A172 (cell line): ENCODE data around the gene BAIAP2. TPM values are rescaled to one million over a fixed set of nuclear protein-coding genes. Genes with fewer than 3 reads are reported as not detected.
"Not testable (repeated sequence)": the region's sequence is repeated elsewhere in the genome, so short reads cannot be mapped to it uniquely, and the experiment has no call there.

ENCODE experiments used
- DNase-seq: peaks from one replicate; pipeline ENCODE4 v3.0.0-alpha.2; 2015; ENCODE audit warnings: low spot score
- total RNA-seq: library from RNA; depleted of rRNA; stranded (reverse); fragments of >200 nt; shearing (Covaris generic); gene quantifications from 2 replicates; pipeline ENCODE4 v1.2.3, GENCODE V29; 2014

Gene BAIAP2
- total RNA-seq, 1 experiment from 2014 or later: 89.5 TPM

DNA sequence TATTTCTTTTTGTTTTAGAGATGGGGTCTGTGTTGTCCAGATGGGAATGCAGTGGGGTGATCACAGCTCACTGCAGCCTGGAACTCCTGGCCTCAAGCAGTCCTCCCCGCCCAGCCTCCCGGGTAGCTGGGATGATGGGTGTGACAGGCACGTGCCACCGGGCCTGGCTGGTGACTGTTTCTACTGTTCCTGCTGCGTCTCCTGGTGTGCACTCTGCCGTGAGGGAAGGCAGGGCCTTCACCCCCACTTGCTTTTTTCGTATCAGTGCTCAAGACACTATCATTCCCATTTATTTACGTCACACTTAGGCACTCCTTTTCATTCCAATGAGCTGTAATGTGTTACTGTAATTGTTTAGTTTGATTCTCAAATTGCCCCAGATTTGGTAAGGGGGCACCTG lies 105.1 kb downstream of the BAIAP2 start:
- no peak for DNase-seq

DNA sequence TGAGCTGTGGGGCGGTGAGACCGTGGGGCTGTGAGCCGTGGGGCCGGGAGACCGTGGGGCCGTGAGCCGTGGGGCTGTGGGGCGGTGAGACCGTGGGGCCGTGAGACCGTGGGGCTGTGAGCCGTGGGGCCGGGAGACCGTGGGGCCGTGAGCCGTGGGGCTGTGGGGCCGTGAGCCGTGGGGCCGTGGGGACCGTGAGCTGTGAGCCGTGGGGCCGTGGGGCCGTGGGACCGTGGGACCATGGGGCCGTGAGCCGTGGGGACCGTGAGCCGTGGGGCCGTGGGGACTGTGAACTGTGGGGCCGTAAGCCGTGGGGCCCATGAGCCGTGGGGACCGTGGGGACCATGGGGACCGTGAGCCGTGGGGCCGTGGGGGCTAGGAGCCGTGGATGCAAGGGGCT lies 105.7 kb downstream of the BAIAP2 start:
- DNase-seq: no peak

DNA sequence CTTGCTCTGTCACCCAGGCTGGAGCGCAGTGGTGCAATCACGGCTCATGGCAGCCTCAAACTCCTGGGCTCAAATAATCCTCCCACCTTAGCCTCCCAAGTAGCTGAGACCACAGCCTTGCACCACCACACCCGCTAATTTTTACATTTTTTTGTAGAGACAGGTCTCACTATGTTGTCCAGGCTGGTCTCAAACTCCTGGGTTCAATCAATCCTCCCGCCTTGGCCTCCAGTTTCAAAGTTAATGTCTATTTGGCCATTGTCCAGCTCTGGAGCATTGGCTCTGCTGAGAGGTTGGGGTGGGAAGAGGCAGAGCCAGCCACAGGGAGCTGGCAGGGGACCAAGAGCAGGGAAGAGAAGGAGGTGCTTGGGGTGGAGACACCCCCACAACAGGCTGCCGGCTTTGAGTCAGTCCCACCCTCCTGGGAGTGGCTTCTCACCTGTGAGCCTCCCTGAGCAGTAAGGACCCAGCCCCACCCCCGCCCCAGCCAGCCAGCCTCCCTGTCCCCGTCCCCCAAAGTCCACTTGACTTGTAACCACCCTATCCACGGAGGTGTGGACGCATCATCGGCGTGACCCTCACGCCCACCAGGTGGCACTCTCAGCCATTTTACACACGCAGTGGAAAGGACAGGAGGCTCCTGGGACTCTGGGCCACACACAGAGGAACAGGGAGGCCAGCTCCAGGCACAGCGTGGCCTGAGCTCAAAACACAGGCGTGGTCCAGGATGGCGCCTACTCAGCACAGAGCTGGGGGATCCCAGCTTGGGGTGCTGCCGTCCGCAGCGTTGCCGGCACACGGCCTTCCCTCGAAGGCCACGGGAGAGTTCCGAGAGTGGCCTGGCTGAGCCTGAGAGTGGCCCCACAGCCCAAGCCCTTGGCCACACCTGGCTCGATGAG lies 107.6 kb downstream of the BAIAP2 start:
- DNase-seq: peak; percentile 70

DNA sequence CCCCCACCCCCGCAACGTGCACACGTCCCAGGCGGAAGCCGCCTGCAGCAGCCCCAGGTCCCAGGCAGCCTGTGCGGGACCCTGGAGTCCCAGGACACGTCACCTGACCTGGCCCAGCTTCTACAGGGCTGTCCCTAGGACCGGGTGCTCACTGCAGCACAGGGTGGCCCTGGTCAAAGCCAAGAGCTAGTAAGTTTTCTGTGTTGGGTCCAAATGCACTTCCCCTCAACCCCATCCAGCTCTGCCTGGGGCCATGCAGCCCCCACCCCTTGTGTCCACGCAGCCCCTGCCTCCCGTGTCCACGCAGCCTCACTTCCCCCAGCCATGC lies 108.2 kb downstream of the BAIAP2 start:
- no peak for DNase-seq

DNA sequence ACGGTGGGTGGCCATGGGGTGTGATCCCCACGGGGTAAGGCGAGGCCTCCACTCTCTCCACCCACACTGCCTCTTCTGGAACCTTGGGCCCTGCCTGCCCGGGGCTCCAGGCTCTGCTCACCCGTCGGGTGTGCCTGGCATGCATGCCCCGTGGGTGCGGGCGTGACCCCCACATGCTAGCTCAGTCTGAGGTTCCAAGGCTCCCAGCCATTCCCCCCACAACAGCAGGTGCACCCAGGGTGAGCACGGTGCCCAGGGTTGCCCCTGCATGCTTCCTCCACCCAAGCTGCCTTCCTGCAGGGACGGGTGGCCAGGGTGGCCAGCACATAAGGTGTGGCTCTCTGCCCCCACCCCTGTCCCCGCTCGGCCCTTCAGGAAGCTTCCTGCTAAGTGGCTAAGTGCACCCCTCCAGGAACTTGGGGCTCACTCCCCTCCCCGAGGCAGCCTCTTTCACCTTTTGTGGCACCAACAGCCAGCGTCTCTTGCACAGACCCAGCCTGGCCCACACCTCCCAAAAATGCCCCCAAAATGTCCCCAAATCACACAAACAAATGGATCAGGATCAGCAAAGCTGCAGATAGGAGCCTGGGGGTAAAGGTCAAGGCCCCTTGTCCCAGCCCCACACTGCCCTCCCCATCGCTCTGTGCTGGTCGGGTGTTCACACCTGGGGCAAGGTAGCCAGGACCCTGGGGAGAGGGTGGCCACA lies 108.9 kb downstream of the BAIAP2 start:
- DNase-seq: no peak

DNA sequence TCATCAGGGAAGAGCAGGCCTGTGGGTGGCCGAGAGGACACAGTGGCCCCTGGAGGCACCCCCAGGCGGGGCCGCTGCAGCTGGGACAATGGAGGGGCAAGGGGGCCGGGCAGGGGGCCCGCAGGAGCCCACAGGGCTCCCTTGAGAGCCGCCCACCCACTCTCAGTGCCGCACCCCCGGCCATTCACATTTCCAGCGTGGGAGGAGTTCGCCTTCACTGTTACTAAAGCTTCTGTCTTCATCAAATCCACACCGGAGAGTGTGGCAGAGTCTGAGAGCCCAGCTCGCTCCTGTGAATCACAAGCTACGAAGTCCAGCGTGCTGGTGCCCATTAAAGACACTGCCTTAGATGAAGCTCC lies 109.5 kb downstream of the BAIAP2 start:
- no peak for DNase-seq

DNA sequence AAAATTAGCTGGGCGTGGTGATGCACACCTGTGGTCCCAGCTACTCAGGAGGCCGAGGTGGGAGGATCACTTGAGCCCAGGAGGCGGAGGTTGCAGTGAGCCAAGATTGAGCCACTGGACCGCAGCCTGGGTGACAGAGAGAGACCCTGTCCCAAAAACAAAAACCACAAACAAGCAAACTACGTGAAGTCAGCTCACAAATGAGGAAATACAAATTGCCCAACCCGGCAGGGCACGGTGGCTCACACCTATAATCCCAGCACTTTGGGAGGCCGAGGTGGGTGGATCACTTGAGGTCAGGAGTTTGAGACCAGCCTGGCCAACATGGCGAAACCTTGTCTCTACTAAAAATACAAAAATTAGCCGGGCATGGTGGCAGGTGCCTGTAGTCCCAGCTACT lies 111.3 kb downstream of the BAIAP2 start:
- DNase-seq: not testable (repeated sequence)

DNA sequence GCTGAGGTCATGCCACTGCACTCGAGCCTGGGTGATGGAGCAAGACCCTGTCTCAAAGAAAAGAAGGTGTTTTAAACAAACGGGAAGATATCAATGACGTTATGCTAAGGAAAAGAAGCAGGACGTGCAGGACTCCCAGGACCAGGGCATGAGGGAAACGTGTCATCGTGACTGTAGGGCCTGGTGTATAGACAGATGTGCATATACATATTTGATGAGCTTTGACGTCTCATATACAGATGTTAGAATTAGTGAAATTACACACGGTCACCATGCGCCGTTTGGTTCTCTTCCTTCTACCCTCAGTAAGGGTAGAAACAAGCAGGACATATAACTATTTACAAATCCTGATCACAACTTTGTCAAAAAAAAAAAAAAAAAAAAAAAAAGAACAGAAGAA lies 112.8 kb downstream of the BAIAP2 start:
- DNase-seq: no peak

DNA sequence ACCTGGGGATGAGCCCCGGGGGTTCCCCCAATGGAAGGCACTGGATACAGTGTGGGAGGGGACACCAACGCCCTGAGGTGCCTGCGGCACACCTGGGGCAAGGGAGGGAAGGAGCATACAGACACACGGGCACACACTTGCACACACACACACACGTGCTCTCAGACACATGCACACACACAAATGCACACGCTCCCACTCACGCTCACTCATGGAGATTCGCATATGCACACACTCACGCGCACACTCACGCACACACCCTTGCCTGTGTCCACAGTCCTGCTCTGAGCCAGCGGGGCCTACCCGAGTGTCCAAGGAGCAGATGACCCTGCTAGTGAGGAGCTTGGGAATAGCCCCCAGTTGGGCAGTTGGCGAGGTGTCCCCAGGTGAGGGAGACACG lies 113.6 kb downstream of the BAIAP2 start:
- DNase-seq: no peak

DNA sequence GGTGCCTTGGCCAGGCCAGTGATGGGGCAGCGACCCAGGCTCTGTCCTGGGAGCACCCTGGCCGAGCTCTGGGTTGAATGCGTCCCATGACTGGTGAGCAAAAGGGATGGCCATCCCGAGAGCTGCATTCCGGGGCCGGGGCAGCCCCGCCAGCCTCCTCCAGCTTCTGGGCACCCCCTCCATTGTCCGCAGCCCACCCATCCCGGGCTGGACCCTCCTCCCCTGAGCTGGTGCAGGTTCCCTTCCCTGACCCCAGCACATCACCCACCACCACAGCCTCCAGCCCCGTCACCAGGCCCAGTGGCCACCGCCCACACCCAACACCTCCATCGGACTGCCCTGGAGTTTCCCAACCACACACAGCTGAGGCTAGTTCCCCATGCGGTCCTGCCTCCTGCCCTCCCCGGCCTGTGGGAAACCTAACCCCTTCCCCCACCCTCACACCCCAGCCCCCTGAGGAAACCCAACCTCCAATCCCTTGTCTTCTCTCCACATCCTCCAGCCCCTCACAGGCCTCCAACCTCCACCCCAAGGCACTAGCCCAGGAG lies 114.1 kb downstream of the BAIAP2 start:
- no peak for DNase-seq

DNA sequence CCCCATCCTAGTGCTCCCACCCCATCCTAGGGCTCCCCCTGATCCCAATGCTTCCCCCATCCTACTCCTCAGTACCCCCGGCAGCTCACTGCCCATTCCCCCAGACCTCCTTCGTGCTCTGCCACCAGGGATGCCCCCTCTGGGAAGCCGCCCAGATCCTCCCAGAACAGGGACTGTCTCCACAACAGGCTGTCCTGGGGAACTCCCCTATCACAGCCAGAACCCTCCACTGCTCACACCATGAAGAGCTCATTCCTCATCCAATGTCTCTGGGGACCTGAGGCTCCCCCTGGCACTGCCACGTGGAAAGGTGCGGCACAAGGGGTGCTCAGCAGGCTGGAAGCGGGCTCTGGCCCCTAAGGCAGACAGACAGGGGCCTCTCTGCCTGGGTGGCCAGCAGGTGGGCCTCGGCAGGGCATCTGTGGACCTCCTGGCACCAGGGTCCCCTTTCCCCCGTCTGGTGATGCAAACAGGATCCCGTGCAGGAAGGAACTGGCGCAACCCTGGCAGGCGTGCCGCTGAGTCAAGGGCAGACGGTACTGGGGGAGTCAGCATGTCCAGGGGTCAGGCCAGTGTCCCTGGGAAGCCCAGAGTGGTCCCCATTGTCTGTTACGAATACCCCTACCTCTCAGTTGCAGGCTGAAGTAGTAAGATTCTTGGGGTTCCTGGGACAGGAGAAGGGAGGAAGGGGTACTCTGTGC lies 115.6 kb downstream of the BAIAP2 start:
- no peak for DNase-seq

DNA sequence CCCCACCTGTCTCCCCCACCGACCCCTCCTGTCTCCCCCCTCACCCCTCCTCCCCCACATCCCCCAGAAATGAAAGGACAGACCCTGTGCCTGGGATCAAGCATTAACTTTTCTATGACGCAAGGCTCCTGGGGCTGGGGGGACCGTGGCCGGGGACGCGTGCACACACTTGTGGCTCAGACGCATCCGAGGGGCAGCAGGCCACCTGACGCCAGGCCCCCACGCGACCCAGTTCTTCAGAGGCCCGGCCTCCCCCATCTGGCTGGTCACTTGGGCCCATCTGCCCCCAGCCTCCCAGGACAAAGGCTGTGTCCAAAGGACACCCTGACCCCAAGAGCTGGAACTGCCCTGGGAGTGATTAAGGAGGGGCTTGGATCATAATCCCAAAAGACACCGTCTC lies 116.3 kb downstream of the BAIAP2 start:
- DNase-seq: no peak

DNA sequence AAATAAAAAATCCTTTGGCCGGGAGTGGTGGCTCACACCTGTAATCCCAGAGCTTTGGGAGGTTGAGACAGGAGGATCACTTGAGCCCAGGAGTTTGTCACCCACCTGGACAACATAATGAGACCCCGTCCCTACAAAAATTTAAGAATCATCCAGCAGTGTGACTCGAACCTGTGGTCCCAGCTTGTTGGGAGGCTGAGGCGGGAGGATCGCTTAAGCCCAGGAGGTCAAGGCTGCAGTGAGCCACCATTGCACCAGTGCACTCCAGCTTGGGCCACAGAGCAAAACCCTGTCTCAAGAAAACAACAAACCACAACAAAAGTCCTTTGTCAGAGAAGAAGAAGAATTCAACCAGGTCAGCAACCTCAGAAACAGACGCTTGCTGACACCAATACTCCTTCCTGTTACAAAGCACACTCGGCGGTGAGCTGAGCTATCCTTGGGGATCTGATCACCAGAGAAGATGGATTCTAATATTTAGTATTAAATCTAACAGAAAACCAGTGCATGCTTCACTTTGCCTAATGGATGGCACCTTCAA lies 117.4 kb downstream of the BAIAP2 start:
- DNase-seq: no peak

DNA sequence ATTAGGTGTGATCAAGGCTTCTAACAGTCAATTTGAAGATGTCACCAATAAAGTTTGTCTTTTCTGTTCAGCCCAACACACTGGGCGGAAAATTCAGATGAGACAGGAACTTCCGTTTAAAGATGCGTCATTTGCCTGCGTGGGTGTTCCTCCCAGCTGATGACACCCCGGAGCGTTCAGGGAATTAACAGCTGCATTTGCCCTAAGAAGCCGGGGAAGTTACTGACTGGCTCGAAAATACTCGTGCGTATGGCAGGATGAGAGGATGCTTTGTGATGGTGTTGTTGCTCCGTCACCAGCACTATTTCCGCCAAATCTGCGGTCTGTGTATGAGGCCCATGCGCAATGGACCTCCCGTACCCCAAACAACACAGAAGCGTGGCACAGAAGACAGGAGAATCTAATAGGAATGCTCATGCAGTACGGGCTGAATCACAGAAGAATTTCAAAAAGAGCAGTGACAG lies 118.4 kb downstream of the BAIAP2 start:
- DNase-seq: peak; percentile 17

DNA sequence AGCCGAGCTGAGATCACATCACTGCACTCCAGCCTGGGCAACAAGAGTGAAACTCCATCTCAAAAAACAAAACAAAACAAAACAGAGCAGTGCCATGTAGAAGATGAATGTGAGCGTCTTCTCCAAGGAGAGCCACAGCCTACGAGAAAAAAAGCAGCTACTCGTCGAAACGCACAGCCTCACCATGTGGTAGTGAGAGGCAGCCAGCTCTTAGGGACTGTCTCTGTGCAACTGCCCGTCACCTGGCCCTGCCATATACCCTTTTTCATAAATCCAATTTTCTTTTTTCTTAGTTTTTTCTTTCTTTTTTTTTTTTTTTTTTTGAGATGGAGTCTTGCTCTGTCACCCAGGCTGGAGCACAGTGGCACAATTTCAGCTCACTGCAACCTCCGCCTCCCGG lies 119.1 kb downstream of the BAIAP2 start:
- not testable (repeated sequence) for DNase-seq

DNA sequence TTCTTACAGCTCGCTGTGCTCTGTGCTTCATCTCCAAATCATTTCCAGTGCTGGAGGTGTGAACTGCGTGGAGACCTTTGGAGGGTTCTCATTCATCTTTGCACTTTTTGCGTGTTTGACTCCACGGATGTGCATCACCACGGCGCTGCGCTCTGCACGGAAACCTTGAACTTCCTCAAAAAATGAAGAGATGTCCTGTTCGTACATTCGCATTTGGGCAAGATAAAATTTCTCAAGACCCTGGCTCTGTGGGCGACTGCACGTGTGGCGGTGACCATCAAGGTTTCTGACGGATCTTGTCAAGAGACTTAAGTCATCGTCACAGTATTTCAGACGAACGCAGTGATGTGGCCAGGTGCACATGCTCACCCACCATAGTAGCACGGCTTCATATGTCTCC lies 120.0 kb downstream of the BAIAP2 start:
- DNase-seq: no peak

DNA sequence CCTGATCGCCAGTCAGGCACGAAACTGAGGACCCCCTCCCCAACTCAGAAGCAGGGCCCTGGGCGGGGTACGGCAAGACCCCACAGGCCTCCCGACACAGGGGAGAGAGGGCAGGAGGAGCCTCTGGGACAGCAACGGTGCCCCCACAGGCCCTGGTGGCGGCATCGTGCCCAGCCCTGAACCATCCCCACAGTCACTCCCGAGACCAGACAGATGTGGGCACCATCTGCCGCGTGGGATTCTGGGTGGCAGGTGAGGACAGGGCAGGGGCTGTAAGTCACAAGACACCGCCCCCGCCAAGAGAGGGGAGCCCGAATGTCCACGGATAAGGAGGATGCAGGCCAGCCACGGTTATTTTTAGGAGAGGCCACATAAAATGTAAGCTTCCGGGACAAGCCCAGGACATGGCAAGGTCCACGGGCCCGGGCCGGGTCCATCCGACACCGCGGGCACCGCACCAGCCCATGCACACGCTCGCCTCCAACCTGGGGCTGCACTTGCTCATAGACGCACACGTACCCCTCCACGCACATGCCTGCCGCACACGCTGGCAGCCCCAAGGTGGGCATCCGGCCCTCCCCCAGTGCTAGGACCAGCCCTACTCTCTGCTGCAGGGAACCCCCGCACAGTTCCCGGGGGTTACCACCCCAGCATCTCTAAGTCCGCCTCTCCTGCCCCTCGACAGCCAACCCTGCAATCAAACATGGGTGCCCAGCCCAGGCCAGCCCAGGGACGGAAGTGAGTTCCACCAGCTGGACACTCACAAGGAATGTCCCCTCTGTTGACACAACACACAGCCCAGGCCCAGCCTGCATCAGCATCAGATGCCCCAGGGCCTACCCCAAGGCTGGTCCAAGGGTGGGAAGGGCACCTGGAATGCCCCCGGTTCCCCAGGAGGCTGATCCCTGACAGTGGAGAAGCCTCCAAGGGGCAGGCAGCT lies 122.2 kb downstream of the BAIAP2 start:
- no peak for DNase-seq

DNA sequence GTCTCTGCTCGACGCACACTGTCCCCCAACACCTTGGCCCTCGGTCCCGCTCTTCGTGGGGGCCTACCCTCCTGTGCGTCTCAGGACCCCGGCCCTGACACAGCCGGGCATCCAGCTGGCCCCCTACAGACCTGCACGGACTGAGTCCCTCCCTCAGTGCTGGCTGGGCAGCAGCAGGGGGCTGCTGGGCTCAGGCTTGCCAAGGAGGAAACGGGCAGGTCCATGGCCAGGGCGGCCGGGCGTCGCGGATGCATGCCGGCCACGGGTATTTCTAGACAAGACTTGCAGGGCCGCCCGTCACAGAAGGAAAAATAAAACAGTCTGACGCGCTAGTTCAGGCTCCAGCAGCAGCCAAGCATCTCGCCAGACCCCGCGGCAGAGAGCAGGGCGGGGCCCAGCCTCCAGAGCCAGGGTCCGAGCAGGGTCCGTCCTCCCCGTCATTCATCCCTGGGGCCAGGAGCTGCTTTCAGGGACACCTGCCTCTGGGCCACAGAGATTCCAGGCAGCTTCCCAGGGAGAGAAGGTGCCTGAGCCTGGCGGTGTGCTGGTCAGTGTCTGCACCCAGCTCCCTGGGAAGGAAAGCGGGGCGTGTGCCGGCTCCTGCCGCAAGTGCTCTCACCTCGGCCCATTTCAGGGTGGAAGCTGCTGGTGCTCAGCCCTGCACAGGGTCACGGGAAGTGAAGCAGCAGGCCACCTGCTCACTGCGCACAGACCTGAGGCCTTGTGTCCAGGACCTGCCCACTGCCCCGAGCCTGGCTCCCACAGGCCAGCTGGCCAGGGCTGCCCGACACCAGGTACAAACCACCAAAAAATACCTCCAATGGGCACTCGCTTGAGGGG lies 123.1 kb downstream of the BAIAP2 start:
- no peak for DNase-seq

DNA sequence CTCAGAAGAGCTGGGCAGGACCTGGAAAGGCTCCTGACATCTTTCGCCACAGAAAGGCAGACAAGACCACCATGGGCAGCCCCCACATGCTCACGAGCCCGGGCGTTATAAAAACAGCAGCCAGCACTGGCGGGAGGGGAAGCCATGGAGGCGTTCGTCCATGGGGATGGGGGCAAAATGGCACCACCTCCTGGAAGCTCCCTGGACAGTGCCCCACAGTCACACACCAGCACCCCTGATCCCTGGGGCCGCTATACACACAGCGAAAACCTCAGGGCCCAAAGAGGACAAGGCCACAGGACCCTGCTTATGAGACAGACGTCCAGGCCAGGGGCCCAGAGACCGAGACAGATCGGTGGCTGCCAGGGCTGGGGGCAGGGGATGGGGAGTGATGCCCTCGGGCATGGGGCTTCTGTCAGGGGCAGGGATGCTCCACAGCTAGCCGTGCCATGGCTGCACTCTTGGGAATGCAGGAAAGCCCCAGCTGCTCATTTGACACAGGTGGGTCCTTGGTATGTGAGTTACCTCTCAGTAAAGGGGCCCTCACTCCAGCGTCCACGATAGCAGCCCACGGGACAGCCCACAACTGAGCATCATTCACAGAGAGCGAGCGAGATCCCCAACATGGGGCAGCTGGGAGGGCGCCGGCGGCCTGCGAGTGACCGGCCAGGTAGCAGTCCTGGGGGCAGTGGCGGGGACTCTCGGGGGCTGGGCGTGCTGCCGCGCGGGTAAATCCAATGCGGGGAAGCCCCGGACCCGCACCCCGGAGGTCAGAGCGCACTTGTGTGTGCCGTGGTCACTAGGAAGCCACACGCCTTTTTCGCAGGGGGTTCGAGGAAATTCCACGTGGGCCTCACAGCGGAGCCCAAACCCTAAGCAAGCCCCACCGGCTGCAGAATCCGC lies 124.0 kb downstream of the BAIAP2 start:
- DNase-seq: no peak
